CD4-positive, alpha-beta T cell treated with Interleukin-17A for 1 hour (primary cell): ENCODE data around the gene ANKUB1.
"Not testable (repeated sequence)": the region's sequence is repeated elsewhere in the genome, so short reads cannot be mapped to it uniquely, and the experiment has no call there.

ENCODE experiments used
- DNase-seq: peaks from one replicate; pipeline ENCODE4 v3.0.0-alpha.2; 2020

The ANKUB1 gene, protein sequence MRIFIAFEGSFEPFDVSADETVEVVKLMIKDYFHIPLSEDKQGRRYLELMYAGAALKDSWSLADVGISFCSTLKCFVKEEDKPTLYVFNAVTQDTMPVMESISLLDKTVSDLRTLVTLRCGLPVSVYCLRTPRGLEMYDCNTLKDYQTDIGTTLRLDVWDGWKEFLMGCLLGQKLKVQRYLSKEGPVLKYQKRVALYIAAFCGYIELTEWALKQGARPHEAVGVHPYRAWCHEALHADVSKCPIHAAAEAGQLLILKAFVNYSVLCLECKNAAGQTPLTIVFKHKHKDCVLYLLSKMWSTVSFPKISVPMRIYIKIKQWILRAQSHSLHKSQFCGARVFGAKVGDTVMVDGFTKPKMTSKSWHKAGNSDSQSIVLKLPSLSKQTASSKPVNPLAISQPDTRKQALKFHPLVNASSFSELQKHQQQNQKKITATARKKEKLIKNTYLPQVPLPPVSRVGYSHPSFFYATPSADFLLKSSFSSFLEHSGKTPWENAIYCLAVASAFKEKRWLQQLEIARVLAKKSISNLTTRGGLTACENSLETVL

DNA sequence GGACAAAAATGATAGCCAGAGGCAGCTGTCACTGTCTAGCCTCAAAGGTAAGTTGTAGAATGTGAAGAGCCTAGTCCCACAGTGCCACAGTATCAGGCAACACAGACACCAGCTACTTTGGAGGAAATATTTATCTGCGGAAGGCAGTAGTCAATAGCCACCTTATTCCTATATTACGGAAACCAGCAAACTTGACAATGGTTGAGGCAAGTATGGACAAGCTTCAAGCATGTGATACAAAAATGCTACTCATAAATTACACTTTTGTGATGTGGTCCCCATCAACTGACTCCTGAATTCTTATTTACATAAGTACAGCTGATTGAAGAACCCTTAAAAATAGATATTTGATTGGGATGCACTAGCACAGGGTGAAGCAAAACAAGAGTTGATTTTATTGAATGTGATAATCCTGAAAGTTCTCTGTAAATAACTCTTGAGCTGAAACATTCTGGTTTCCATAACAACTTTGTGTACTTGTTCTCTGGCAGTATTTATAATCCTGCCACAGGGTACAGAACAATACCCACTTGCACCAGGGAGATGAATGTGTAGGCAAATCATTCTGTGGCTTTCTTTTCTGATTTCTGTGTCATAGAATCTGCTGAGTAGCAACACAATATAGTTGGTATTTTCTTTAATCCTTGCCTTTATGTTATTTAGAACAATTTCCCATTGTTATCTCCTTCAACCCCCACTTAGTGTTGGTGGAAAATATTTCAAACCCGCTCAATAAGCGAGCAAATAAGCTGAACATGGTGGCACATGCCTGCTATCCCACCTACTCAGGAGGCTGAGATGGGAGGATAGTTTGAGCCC lies at the start of gene ANKUB1:
Gene ANKUB1 (minus strand): TSS at position 103 of the 819 bp plus-strand sequence. CDS start 188 bp downstream, outside the sequence.
- no peak for DNase-seq

DNA sequence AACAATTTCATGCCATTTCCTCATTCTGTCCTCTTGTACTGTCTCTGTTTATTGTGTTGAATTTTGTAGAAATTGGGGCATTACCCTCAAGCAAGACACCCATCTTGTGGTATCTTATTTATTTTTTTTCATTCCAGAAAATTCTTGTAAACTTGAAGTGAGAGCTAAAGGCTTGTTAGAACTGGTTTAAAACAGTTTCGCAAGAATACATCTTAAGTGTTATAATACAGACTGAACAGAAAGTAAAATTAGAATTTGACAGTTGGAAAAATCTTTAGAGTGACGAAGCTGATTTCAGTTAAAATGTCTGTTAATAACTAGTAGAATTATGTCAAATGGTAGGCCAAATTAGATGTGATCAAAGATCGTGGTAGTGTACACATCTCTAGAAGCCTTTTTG lies 47.5 kb upstream of the ANKUB1 start:
- DNase-seq: no peak

DNA sequence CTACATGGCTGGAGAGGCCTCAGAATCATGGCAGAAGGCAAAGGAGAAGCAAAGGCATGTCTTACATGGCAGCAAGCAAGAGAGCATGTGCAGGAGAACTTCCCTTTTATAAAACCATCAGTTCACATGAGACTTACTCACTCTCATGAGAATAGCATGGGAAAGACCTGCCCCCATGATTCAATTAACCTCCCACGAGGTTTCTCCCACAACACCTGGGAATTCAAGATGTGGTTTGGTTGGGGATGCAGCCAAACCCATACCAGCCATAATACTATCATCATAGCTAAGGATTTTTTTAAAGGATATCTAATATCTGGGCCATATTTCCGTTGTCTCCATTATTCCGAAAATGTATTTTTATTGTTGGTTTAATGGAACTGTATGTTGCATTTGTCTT lies 47.1 kb upstream of the ANKUB1 start:
- DNase-seq: not testable (repeated sequence)

DNA sequence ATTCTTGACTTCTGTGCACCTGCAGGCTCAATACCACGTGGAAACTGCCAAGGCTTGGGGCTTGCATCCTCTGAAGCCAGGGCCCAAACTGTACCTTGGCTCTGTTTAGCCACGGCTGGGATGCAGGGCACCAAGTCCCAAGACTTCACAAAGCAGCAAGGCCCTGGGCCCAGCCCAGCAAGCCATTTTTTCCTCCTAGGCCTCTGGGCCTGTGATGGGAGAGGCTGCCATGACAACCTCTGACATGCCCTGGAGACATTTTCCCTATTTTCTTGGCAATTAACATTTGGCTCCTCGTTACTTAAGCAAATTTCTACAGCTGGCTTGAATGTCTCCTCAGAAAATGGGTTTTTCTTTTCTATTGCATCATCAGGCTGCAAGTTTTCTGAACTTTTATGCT lies 46.1 kb upstream of the ANKUB1 start:
- DNase-seq: not testable (repeated sequence)

DNA sequence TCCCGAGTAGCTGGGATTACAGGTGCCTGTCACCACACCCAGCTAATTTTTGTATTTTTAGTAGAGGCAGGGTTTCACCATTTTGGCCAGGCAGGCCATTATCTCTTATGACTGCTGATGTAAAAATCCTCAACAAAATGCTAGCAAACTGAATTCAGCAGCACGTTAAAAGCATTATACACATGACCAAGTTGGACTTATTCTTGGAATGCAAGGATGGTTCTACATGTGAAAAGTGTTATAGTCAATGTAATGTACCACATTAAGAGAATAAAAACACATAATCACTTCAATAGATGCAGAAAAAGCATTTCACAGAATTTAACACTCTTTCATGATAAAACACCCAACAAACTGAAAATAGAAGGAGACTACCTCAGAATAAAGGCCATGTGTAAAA lies 40.9 kb upstream of the ANKUB1 start:
- DNase-seq: no peak

DNA sequence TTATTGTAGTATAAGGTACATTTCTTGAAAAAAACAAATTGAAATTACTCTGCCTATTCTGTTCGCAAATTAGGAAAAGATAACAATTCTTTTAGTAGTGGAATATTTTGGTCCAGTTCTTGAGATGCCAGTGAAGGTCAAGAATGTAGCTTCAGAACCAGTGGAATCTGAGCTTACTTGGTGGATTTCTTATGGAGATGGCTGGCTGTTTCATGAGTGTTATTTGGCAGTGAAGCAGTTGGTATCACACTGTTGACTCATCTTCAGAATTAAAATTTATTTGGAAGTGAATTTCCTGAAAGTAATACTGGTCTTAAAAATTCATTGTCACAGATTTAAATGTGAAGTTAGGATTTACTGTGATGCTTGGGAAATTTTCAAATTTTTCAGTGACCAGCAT lies 39.7 kb upstream of the ANKUB1 start:
- no peak for DNase-seq

DNA sequence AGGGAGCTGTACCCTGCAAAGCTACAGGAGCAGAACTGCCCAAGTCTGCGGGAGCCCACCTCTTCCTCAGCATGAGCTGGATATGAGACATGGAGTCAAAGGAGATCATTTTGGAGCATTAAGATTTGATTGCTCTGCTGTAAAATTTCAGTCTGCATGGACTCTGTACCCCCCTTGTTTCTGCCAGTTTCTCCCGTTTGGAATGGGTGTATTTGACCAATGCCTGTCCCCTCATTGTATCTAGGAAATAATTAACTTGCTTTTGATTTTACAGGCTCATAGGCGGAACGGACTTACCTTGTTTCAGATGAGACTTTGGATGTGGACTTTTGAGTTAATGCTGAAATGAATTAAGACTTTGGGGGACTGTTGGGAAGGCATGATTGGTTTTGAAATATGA lies 39.0 kb upstream of the ANKUB1 start:
- no peak for DNase-seq

DNA sequence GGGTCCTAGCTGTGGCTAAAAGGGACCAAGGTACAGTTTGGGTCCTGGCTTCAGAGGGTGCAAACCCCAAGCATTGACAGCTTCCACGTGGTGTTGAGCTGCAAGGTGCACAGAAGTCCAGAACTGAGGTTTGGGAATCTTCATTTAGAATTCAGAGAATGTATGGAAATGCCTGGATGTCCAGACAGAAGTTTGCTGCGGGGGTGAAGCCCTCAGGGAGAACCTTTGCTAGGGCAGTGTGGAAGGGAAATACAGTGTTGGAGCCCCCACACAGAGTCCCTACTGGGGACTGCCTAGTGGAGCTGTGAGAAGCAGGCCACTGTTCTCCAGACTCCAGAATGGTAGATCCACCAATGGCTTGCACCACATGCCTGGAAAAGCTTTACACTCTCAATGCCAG lies 38.5 kb upstream of the ANKUB1 start:
- no peak for DNase-seq

DNA sequence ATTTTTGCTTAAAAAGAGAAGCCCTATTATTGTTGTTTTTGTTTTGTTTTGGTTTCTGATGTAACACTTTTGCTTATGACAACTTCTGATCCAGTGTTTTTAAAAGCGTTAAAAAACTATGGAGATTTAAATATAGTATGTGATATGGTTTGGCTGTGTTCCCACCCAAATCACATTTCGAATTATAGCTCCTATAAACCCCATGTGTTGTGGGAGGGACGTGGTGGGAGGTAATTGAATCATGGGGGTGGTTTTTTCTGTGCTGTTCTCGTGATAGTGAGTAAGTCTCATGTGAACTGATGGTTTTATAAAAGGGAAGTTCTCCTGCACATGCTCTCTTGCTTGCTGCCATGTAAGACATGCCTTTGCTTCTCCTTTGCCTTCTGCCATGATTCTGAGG lies 37.3 kb upstream of the ANKUB1 start:
- DNase-seq: not testable (repeated sequence)

DNA sequence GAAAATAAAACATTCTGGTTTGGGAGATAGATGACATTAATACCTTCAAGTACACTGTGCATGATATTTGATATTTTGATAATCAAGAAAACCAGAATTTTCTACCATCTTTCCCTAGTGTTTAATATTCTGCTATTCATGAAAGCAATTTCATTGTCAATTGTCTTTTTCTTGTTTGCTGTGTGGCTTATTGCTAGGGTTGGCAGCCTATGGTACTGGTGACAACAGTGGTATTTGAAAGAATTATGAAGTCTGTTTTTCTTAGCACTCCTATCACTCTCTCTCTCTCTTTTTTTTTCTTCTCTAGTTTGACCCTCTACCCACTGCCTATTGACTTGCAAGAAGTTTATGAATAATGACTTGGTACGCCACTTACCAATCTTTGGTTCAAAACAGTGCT lies 36.0 kb upstream of the ANKUB1 start:
- no peak for DNase-seq

DNA sequence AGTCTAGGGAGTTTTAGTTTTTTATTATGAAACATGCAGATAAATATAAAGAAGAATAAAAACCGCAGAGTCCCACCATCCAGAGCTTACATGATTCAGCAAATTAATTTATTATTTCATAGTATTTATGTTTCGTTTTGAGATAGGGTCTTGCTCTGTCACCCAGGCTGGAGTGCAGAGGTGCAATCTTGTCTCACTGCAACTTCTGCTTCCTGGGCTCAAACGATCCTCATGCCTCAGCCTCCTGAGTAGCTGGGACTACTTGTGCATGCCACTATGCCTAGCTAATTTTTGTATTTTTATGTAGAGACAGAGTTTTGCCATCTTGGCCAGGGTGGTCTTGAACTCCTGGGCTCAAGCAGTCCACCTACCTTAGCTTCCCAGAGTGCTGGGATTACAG lies 34.3 kb upstream of the ANKUB1 start:
- DNase-seq: no peak

DNA sequence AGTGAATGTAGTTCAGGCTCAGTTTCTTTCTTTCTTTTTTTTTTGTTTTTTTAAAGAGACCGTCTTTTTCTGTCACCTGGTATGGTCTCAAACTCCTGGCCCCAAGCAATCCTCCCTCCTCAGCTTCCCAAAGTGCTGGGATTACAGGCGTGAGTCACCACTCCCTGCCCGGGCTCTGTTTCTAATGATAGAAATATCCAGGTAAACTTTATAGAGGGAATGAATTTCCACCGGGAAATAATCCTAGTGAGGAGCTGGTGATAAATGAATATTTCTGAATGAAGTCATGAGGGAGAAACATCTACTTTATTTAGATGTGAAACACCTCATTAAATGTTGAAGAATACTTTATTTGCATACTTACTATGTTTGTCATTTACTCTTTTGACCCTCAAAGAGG lies 27.8 kb upstream of the ANKUB1 start:
- no peak for DNase-seq

DNA sequence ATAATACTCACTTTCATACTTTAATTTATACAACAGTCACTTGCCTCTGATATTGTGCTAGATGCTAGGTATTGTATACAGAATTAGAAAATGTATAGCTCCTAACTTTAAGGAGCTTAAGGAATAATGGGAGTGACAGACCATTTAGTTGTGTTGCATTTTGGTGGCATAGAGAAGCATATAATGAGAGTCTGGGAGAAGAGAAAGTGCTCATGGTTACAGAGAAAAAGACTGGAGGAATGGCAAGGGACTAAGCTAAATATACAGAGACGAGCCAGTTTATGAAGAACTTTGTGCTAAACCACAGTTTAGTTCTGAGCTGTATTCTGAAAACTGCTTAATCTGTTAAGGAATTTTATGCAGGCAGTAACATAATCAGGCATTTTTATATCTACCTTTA lies 27.1 kb upstream of the ANKUB1 start:
- DNase-seq: no peak

DNA sequence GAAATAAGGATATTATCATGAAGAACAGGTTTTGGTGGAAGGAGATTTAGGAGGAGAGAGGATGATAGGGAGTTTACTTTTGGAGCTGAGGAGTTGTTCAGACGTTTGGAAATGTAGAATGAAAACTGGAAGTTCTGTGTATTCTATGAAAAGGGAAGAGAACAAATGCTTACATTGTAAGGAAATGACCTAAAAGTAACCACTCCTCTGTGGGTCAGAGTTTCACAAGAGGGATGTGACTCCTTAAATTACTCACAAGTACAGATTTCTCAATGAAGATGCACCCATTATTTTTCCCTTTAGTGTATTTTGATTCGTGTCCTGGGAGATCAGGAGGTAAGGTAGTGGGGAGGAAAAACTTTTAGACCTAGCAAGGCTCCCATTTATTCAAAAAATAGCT lies 24.6 kb upstream of the ANKUB1 start:
- DNase-seq: no peak

DNA sequence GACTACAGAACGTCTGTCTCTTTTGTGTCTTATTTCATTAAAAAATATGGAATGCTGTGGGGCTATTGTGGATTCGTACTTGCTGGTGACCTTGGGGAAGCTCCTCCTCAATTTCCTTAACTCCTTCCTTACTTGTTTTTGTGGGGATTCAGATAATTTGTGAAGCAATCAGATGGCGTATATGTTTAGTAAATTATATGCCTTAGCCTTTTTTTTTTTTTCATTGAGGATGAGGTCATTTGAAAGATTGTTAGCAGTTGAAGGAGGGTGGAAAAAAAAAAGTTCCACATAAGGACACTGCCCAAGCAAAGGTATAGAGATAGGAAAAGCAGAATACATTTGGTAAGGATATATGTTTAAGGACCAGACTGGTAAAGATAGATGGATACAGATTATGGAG lies 24.0 kb upstream of the ANKUB1 start:
- no peak for DNase-seq

DNA sequence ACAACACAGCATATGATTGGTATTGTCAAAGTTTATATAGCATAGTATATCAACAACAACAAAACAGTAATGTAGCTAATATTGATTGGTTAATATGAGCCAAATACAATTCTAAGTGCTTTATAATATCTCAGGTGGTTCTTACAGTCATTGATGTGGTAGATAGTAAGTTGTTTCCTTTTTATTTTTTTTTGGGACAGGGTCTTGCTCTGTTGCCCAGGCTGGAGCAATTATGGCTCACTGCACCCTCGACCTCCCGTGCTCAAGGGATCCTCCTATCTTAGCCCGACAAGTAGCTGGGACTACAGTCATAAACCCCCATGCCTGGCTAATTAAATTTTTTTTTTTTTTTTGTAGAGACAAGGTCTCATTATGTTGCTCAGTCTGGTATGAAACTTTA lies 23.4 kb upstream of the ANKUB1 start:
- DNase-seq: no peak

DNA sequence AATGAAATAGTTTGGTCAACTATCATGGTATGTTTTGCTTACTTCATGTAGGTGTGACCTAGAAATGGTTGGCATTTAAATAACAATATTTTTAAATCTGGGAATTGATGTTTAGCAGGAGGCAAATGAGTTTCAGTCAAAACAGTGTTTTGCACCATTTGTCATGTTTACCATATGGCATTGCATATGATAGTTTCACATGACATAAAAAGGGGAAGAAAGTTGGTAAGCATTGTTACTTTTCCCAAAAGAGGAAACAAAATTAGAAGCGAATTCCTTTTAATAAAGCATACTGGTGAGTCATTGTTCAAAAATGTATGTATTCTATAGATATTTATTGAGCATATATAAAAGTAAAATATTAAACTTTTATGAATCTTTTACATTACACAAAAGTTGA lies 23.0 kb upstream of the ANKUB1 start:
- no peak for DNase-seq

DNA sequence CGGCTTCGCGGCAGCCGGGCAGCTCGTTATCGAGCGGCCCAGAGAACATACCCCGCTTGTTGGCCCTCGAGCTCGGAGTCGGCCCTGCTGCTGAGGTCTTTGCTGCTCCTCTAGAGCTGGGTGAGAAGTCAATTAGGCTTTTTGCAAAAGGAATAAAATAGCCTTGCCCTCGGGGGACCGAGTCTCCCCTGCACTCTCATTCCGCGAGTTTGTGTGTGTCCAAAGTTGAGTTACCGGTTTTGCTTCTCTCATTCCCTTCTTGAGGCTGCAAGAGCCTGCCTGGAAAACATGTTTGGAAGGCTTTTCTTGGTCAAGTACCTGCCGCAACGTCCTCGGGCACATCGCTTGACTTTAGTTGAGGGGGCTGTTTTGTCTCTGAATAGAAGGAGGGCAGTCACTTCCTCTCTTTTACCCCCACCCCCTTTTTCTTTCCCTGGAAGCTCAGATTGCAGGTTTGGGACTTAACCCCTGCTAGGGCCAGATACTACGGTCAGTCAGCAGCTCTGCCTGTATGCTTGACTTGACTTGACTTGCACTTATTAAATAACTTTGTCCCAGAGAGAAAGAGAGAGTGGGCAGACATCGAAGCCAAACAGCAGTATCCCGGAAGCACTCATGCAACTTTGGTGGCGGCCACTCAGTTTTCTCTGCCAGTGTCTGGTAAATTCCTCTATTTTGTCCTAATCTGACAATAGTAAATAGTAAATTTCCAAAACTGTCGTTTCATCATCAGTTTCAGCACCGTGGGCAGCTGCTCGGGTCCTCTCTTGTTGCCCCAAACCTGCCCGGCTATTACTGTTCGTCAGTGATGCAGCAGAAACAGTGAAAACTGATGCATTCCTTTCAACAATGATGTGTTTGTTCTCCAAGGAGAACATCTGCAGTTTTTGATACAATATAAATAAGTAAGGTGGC lies 21.3 kb upstream of the ANKUB1 start:
- DNase-seq: peak; percentile 21

DNA sequence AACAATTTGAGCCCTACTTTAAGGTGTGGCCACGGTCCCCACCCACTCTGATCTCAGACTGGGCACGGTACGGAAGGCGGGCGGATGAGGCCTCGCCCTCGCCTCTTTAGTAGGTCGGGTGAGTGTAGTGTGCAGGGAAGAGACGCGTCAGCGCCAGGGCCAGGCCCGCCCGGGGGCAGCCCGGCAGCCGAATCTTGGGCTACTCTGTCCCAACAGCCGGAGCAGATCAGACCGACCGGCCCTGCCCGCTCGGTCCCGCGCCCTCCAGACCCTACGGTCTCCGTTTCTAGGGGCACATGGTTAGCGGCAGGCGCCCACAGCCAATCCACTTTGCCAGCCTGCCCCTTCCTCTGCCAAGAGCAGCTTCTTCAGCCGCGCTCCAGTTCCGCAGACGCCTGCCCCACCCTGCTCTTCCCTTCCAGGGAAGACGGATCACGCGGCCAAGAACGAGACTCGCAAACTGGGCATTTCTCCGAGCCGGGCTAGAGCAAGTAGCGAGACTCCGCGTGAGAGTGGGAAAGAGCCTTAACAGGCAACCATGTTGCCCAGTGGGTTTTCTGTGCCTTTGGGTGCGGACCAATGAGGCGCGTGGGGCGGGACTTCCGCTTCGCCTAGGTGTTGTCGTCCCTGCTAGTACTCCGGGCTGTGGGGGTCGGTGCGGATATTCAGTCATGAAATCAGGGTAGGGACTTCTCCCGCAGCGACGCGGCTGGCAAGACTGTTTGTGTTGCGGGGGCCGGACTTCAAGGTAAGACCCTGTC lies 20.4 kb upstream of the ANKUB1 start, which contains the start of gene RNF13:
Gene RNF13 (plus strand): TSS at position 610 of the 761 bp plus-strand sequence. CDS start 32,812 bp downstream, outside the sequence.
- DNase-seq: peak; percentile 92

DNA sequence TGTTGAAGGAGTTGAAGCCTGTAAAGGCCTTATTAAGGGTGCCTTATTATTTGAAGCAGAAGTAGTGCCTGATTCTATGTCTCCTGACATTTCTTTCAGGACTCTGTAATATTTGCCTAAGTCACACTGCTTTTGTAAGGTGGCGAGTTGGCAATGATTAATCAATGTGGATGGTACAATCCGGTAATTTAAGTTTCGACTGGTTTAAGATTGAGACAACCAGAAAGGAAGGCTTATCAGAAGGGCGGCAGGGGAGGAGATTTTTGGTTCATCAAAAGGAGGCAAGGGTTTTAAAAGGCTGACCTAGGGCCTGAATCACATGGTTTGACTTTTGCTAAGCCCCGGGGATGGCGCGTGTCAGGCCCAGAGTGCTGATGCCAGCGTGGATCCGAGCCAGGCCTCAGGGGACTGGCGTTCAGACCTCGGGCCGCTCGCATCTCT lies 19.8 kb upstream of the ANKUB1 start:
- peak; percentile 10 for DNase-seq

DNA sequence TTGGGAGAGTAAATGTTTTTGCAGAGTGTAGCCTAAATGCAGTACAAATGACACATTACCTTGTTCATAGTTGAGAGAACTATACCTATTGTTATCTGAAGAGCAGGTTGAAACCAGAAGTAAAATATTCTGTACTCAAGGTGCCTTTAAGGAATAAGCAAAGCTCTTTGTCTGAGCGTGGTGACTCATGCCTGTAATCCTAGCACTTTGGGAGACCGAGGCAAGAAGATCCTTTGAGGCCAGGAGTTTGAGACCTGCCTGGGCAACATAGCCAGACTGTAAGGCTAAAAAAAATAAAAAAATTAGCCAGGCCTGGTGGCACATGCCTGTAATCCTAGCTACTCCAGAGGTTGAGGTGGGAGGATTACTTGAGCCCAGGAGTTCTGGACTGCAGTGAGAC lies 18.5 kb upstream of the ANKUB1 start:
- no peak for DNase-seq

DNA sequence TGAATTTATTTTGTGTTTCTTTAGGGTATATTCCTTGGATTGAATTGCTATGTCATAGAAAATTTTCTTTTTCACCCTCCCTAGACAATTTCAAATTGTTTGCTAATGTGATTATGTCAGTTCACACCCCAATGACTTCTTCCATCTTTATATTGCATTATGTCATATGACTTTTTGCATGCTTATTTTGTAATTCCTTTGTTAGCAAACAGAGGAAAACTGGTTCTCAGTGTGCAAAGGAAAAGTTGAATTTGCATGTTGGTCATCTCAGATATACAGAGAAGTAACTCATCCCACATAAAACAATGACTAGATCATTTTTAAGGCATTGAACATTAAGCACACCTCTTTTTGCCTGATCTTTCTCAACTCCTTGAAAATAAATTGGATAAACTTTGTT lies 17.3 kb upstream of the ANKUB1 start:
- no peak for DNase-seq
